GM12878 (cell line): ENCODE data around the gene ADAMTSL5. TPM values are rescaled to one million over a fixed set of nuclear protein-coding genes. Genes with fewer than 3 reads are reported as not detected.

ENCODE experiments used
- ATAC-seq: fragments of 200-7000 bp; cut with Tn5 transposase; 3 replicates; pipeline ENCODE4 v1.9.1; 2020; ENCODE audit warnings: mild to moderate bottlenecking, moderate library complexity
- BruUV-seq: library from RNA; stranded (reverse); fragments of 400-500 nt; replicated peaks from 2 replicates; lab custom pipeline; 2021; lab: Mats Ljungman, UMichigan
- CTCF ChIA-PET: fragments of 300-600 bp; sonication (Branson Sonifier 250); formaldehyde crosslinking; extraction: SDS; loops from one replicate; lab custom pipeline; 2021; ENCODE audit warnings: inconsistent platforms; lab: Yijun Ruan, JAX
- POLR2A ChIA-PET: fragments of 350-600 bp; formaldehyde crosslinking; extraction: SDS; loops from one replicate; lab custom pipeline; 2021; ENCODE audit warnings: inconsistent platforms; lab: Charles Lee
- RAD21 ChIA-PET: fragments of 300-600 bp; sonication (Branson Sonifier 250); formaldehyde crosslinking; loops from one replicate; lab custom pipeline; 2023; ENCODE audit warnings: antibody characterized with exemption; ENCODE audit not compliant: unreplicated experiment; lab: Charles Lee
- SMC1A ChIA-PET: fragments of 300-600 bp; sonication (Branson Sonifier 250); formaldehyde crosslinking; loops from one replicate; lab custom pipeline; 2023; ENCODE audit not compliant: unreplicated experiment, uncharacterized antibody; lab: Charles Lee
- DNase-seq: peaks from one replicate; pipeline ENCODE4 v3.0.0-alpha.2; 2011; ENCODE audit warnings: low read depth, low spot score
- FAIRE-seq: peaks from 3 replicates; lab custom pipeline; 2011; peaks lifted over from hg19 to GRCh38; lab: Jason Lieb, UNC
- H2AFZ ChIP-seq: 2 replicates; pipeline ENCODE4 v1.6.0; 2011; ENCODE audit warnings: low read depth, low read length, control low read depth; ENCODE audit not compliant: control insufficient read depth
- H3K27ac ChIP-seq: 2 replicates; pipeline ENCODE4 v1.5.1; 2011; ENCODE audit warnings: control low read depth; ENCODE audit not compliant: control insufficient read depth, insufficient read depth
- H3K27me3 ChIP-seq, 2 experiments: replicated peaks in 1 of 2; 2 replicates each; pipeline versions ENCODE4 v1.6.0 to v1.6.1; 2011; ENCODE audit warnings: low read length in 1 of 2; ENCODE audit not compliant: control insufficient read depth in 2 of 2, insufficient read depth in 2 of 2
- H3K36me3 ChIP-seq, 2 experiments: 2 replicates each; pipeline ENCODE4 v1.5.1; 2011; ENCODE audit warnings: low read length in 1 of 2; ENCODE audit not compliant: control insufficient read depth in 2 of 2, insufficient read depth in 2 of 2
- H3K4me1 ChIP-seq: 2 replicates; pipeline ENCODE4 v1.6.1; 2011; ENCODE audit warnings: mild to moderate bottlenecking, low read length, moderate library complexity, mixed read lengths; ENCODE audit not compliant: control insufficient read depth, insufficient read depth
- H3K4me2 ChIP-seq: 2 replicates; pipeline ENCODE4 v1.6.0; 2011; ENCODE audit warnings: control low read depth; ENCODE audit not compliant: control insufficient read depth, insufficient read depth
- H3K4me3 ChIP-seq: fragments of 200-600 bp; sonication (generic); 2 replicates; pipeline ENCODE4 v1.5.1; 2016
- H3K79me2 ChIP-seq: 2 replicates; pipeline ENCODE4 v1.6.0; 2011; ENCODE audit warnings: low read length; ENCODE audit not compliant: control insufficient read depth, insufficient read depth
- H3K9ac ChIP-seq: 2 replicates; pipeline ENCODE4 v1.8.0; 2011; ENCODE audit warnings: low read length, control low read depth, mixed read lengths; ENCODE audit not compliant: control insufficient read depth, insufficient read depth
- H3K9me3 ChIP-seq: replicated peaks from 3 replicates; pipeline ENCODE4 v1.5.1; 2011; ENCODE audit warnings: mild to moderate bottlenecking, low read length; ENCODE audit not compliant: control insufficient read depth, insufficient read depth
- H4K20me1 ChIP-seq: 2 replicates; pipeline ENCODE4 v1.6.0; 2011; ENCODE audit not compliant: control insufficient read depth, insufficient read depth
- POLR2A ChIP-seq: IDR thresholded peaks from 2 replicates; pipeline ENCODE4 v1.6.1; 2011; ENCODE audit warnings: low read depth, mild to moderate bottlenecking, low read length
- WGBS: methylation state at CpG from one replicate; pipeline ENCODE4 v1.1.6; 2016; ENCODE audit warnings: low lambda C conversion rate; ENCODE audit not compliant: insufficient replicate concordance, insufficient coverage; ENCODE audit errors: missing lambda C conversion rate; 5-methylcytosine and 5-hydroxymethylcytosine counted together
- in situ Hi-C: fragments of 300-500 bp; cut with MboI; formaldehyde crosslinking; loops from 9 replicates; pipeline ENCODE4 v1.14.3; 2018; ENCODE audit warnings: mixed read lengths
- intact Hi-C: fragments of 100-400 bp; cut with micrococcal nuclease; formaldehyde crosslinking; loops from one replicate; pipeline ENCODE4 v1.14.2; 2022; ENCODE audit not compliant: unreplicated experiment
- polyA plus RNA-seq, 11 experiments: library from polyadenylated mRNA; depleted of rRNA in 4 of 11; unstranded in 6 of 11; stranded (reverse) in 5 of 11; fragments of >200 nt; fragmentation: Nextera tagmentation in 4 of 11; fragmentation: Illumina TruSeq in 1 of 11; extraction: Ambion mirVana in 4 of 11; extraction: Trizol in 1 of 11; gene quantifications; 1 replicate in 1 of 11; 2 replicates in 10 of 11; pipeline versions ENCODE4 v1.2.1 to v1.2.3, GENCODE V29; 2011 to 2016; ENCODE audit warnings: inconsistent platforms in 2 of 11, missing spikeins in 2 of 11, low read depth in 1 of 11
- total RNA-seq, 4 experiments: library from RNA; depleted of rRNA in 3 of 4; stranded (reverse); fragments of >200 nt in 3 of 4; fragmentation: Illumina TruSeq in 1 of 4; extraction: Trizol in 1 of 4; gene quantifications; 2 replicates each; pipeline versions ENCODE4 v1.2.1 to v1.2.3, GENCODE V29; 2013 to 2021
- TF ChIP-seq, protein P1 (sequence below): fragments of 450-650 bp; IDR thresholded peaks from 2 replicates; pipeline ENCODE4 v1.6.1; 2017; ENCODE audit warnings: mild to moderate bottlenecking, moderate library complexity

The ADAMTSL5 gene
- total and polyA plus RNA-seq, 10 of the 15 experiments (the other 5 are each of a cell fraction or from before 2014, with no cell fraction given): 0.04 to 0.83 (median 0.32) TPM; not detected in 4

DNA sequence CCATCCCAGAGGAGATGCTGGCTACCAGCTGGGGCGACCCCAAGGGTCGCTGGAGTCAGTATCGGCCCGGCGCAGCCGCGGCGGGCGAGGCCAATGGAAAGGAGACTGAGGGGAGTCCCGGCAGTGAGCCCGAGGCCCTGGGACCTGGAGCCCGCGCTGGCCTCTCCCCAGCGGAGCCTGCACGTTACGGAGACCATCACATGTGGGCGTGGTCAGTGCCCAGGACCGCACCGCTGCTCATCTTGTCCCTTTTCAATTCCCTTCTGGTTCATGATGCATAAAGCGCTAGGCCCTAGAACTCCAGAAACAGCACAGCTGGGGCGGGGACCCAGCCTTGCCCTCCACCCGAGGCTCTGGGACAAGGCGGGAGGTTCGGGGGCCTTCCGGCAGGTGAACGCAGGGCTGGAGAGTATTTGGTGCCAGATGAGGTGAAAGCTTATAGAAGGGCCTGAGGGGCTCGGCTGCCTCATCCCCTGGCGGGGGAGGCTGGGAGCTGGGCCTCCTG, 41.8 kb downstream of the ADAMTSL5 start:
- intact Hi-C loops (no loop called here), in situ Hi-C loops (no loop called here)
- peaks cover 10 to 27% of the 10 kb centered on the region in 2 experiments for H3K27me3 ChIP-seq
- H3K4me2 ChIP-seq: 0 out of 2 replicates have a peak overlapping the region, but pooled peaks have one; percentile 30
- ATAC-seq (peak; percentile 53), FAIRE-seq (no peak), DNase-seq (no peak)
- SMC1A ChIA-PET: interaction anchor here (0.6 kb wide), 1 partner anchor 161 kb away, joined by 3 read pairs; no protein-coding TSS in a partner anchor
- POLR2A ChIA-PET: interaction anchor here (0.6 kb wide), 1 partner anchor 1905 kb away, joined by 8 read pairs; no protein-coding TSS in a partner anchor
- peaks cover 7% of the 10 kb centered on the region for H3K4me1 ChIP-seq
- no peaks in the 10 kb centered on the region for H3K36me3 ChIP-seq
- WGBS: 11% methylated on average over 28 of the region's 28 CpGs
- H3K79me2 ChIP-seq: no peaks in the 10 kb centered on the region
- CTCF ChIA-PET: interaction anchor here (1.1 kb wide), 1 partner anchor 227 kb away, joined by 3 read pairs; no protein-coding TSS in a partner anchor
- H2AFZ ChIP-seq: no peak overlapping the region
- peaks cover 7% of the 10 kb centered on the region for H4K20me1 ChIP-seq
- peak; percentile 61 for TF ChIP-seq POLR2A
- TF ChIP-seq, protein P1, sequence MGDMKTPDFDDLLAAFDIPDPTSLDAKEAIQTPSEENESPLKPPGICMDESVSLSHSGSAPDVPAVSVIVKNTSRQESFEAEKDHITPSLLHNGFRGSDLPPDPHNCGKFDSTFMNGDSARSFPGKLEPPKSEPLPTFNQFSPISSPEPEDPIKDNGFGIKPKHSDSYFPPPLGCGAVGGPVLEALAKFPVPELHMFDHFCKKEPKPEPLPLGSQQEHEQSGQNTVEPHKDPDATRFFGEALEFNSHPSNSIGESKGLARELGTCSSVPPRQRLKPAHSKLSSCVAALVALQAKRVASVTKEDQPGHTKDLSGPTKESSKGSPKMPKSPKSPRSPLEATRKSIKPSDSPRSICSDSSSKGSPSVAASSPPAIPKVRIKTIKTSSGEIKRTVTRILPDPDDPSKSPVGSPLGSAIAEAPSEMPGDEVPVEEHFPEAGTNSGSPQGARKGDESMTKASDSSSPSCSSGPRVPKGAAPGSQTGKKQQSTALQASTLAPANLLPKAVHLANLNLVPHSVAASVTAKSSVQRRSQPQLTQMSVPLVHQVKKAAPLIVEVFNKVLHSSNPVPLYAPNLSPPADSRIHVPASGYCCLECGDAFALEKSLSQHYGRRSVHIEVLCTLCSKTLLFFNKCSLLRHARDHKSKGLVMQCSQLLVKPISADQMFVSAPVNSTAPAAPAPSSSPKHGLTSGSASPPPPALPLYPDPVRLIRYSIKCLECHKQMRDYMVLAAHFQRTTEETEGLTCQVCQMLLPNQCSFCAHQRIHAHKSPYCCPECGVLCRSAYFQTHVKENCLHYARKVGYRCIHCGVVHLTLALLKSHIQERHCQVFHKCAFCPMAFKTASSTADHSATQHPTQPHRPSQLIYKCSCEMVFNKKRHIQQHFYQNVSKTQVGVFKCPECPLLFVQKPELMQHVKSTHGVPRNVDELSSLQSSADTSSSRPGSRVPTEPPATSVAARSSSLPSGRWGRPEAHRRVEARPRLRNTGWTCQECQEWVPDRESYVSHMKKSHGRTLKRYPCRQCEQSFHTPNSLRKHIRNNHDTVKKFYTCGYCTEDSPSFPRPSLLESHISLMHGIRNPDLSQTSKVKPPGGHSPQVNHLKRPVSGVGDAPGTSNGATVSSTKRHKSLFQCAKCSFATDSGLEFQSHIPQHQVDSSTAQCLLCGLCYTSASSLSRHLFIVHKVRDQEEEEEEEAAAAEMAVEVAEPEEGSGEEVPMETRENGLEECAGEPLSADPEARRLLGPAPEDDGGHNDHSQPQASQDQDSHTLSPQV: no peak
- RAD21 ChIA-PET: no interaction called here
- no peak overlapping the region; the same call in 1 of the 2 replicates for H3K4me3 ChIP-seq
- H3K9me3 ChIP-seq: no peaks in the 10 kb centered on the region
- no TSS peak for BruUV-seq
- H3K27ac ChIP-seq: no peak overlapping the region
- no peak overlapping the region for H3K9ac ChIP-seq
